Fibroblast of pulmonary artery (primary cell): ENCODE results near the gene RASGEF1B.
"Not testable (repeated sequence)": the region's sequence is repeated elsewhere in the genome, so short reads cannot be mapped to it uniquely, and the experiment has no call there.

ENCODE experiments used
- DNase-seq: peaks from one replicate; pipeline ENCODE4 v3.0.0-alpha.2; 2010; ENCODE audit warnings: low read depth
- H3K4me3 ChIP-seq: replicated peaks from 2 replicates; pipeline ENCODE4 v1.5.1; 2011; ENCODE audit warnings: low read depth, mild to moderate bottlenecking, control low read depth, low read length, moderate library complexity
- CTCF ChIP-seq: IDR thresholded peaks from 2 replicates; pipeline ENCODE4 v1.5.1; 2011; ENCODE audit warnings: mild to moderate bottlenecking, control low read depth, low read length, inconsistent platforms; ENCODE audit errors: missing control alignments

Gene RASGEF1B

GRCh38 chr4:81490403-81491160, 18.9 kb upstream of the RASGEF1B start:
- no peak for DNase-seq
- no peak overlapping the region for H3K4me3 ChIP-seq
- TF ChIP-seq CTCF: no peak

- TF ChIP-seq CTCF: no peak
- no peak overlapping the region for H3K4me3 ChIP-seq
- DNase-seq: no peak
Measured at GRCh38 chr4:81486502-81486901, 14.8 kb upstream of the RASGEF1B start.

GRCh38 chr4:81485310-81485980, 13.7 kb upstream of the RASGEF1B start:
- TF ChIP-seq CTCF: no peak
- no peak for DNase-seq
- no peak overlapping the region for H3K4me3 ChIP-seq

GRCh38 chr4:81482326-81482725, 10.6 kb upstream of the RASGEF1B start:
- no peak for TF ChIP-seq CTCF
- H3K4me3 ChIP-seq: no peak overlapping the region
- no peak for DNase-seq

GRCh38 chr4:81481151-81481550, 9.4 kb upstream of the RASGEF1B start:
- TF ChIP-seq CTCF: no peak
- DNase-seq: no peak
- H3K4me3 ChIP-seq: no peak overlapping the region

- H3K4me3 ChIP-seq, DNase-seq: not testable (repeated sequence)
Measured at GRCh38 chr4:81479573-81479972, 7.9 kb upstream of the RASGEF1B start.

- not testable (repeated sequence) for DNase-seq, H3K4me3 ChIP-seq
Measured at GRCh38 chr4:81473331-81474265, 1.9 kb upstream of the RASGEF1B start.
